ENCODE data around the gene AMIGO3.

DNA sequence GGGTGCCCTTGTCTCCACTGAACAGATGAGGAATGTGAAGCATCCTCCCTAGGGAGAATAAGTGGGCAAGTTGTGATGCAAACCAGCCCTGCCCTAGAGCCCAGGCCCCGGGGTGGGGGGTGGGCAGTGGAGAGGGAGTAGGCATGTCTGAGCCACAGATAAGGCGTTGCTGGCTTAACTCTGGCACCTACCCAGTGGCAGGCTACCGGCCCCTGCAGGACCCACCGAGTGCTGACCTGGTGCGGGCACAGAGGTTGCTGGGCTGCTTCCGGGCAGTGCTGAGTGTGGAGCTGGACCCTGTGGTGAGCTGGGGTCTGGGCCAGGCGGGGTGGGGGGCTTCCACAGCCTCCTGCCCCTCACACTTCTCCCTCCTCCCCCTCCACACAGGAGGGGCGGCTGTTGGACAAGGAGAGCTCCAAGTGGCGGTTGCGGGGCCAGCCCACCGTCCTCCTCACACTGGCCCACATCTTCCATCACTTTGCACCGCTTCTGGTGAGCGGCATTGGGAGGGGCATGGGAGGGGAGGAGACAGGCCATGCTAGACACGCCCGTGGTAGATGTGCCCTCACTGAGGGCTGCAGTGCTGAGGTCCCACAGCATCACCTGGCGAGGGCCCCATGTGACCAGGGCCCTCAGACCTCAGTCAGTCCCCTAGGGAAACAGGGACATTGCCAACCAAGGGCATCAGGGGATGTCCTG is 20.1 kb downstream of the AMIGO3 start:
- TF ChIP-seq, protein P1, sequence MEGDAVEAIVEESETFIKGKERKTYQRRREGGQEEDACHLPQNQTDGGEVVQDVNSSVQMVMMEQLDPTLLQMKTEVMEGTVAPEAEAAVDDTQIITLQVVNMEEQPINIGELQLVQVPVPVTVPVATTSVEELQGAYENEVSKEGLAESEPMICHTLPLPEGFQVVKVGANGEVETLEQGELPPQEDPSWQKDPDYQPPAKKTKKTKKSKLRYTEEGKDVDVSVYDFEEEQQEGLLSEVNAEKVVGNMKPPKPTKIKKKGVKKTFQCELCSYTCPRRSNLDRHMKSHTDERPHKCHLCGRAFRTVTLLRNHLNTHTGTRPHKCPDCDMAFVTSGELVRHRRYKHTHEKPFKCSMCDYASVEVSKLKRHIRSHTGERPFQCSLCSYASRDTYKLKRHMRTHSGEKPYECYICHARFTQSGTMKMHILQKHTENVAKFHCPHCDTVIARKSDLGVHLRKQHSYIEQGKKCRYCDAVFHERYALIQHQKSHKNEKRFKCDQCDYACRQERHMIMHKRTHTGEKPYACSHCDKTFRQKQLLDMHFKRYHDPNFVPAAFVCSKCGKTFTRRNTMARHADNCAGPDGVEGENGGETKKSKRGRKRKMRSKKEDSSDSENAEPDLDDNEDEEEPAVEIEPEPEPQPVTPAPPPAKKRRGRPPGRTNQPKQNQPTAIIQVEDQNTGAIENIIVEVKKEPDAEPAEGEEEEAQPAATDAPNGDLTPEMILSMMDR (IDR thresholded peaks at IDR 0.05): no peak
- no peak for TF ChIP-seq EP300 (IDR thresholded peaks at IDR 0.05)
